NCI-H774 (cell line): Measurements from ENCODE around the gene ADAMTS2.

Source experiments
- DNase-seq: peaks from one replicate; lab custom pipeline; 2025; lab: John Stamatoyannopoulos, UW

ADAMTS2 gene

DNA sequence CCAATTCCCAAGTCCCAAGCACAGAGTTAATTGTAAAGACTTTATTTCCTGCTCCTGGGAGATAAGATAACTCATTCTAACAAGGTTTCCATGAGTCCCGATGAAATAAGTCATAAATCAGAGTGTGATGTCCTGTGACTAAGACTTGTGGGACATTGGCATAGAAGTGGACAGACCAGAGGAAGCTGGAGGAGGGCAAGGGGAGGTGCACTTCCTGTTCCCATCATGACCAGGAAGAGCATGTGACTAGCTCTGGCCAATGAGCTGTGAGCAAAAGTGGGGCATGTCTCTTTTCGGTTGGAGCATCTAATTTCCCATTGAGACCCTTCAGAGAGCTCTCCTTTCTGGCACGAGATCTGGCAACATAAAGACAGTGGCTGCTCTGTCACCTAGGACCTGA, 184.7 kb downstream of the ADAMTS2 start:
- no peak for DNase-seq

DNA sequence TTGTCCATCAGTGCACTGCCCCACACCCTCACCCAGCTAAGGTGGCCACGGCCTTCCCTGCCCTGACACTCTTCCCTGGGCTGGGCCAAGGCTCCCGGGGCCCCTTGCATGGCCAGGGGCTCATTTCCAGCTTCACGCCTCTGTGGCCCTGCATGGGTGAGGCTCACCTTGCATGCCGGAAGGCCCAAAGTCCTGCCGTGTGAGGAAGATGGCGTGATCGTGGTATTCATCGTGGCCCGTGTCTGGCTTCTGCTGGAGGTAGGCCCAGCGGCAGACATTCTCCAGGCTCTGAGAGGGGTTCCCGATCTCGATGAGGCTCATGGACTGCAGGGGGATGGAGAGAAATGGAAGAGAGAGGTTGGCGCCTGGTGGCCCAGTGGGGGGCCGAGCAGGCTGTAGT, 186.7 kb downstream of the ADAMTS2 start:
- DNase-seq, result no peak

DNA sequence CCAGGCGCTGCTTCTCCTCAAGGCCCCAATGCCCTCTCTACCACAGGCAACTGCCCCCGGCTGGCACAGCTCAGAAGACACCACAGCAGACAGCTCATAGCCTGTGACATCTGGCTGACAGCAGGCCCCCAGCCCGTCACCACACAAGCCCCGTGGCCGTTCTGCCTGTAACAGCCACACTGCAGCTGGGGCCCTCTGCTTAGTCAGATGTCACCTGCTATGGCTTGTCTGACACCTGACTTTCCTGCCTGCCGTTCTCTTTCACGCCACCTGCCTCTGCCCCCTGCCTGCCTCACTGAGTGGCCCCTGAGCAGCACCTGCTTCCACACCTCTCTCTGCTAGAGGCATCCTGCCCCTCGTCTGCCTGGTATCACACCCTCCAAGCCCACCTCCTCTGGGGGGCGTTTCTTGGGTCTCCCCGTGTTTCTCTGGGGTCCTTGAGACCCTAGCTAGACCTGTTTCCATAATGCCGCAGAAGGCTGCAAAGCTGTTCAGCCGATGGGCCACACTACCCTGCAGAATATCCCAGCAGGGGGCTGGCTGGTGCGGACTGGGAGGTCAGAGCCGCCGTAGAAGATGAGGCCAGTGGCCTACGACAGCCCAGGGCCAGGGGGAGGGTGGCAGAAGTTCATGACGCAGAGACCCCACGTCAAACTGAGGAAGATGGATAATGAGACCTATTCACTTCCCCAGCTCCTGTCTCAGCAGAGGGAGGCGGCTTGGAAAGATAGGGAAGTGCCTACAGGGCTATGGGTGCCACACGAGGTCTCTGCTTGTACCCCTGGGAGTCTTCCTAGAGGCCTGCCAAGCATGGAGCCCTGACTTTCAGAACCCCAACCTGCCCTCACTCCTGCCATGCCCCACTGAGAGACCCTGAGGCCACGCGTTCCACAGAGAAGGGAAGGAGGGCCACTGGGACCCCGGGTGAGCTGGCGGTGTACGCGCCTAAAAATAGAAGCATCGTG, 190.0 kb downstream of the ADAMTS2 start:
- DNase-seq, result peak; percentile 11

DNA sequence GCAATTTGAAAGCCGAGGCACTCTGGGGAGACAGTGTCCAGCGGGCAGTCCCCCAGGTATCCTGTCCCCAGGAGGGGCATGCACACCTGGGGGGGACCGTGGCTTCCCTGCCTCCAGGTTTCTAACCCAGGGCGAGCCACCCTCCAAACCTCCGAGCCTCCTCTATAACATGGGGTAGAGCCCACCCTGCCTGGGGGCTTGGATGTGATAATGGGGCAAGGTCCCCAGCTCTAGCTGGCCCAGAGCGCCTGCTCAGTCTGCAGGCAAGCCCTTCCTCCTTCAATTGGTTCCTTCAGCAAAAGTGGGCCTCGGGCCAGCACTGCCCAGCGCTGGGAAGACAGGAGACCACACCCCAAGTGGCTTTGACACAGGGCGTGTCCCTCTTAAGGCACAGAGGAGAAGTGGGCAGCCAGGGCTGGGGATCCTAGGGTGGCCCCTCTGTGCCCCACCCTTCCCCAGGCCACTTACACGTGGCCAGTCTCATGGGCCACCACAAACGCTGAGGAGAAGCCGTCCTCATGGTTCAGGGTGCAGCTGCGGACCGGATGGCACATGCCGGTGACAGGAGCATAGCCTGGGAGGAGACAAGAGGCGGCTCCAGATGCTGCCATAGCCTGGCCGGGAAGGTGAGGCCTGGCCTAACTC, 190.8 kb downstream of the ADAMTS2 start:
- no peak for DNase-seq

DNA sequence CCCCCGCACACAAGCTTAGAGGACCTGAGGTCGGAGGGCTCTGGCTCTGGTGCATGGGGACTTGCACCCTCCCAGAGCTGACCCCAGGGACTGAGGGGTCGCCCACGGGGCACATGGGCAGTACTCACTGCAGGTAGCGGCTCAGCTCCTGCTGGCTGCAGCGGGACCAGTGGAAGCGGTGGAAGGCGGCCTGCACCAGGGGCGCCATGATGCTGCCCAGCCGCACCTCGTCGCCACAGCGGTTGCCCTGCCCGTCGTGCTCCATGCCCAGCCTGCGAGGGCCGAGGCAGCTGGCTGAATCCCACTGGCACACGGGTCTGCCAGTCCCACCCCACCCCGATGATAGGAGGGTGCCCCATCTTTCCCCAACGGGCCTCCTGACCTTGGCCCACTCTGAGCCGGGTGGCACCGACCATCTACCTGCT, 191.3 kb downstream of the ADAMTS2 start:
- DNase-seq, result no peak

DNA sequence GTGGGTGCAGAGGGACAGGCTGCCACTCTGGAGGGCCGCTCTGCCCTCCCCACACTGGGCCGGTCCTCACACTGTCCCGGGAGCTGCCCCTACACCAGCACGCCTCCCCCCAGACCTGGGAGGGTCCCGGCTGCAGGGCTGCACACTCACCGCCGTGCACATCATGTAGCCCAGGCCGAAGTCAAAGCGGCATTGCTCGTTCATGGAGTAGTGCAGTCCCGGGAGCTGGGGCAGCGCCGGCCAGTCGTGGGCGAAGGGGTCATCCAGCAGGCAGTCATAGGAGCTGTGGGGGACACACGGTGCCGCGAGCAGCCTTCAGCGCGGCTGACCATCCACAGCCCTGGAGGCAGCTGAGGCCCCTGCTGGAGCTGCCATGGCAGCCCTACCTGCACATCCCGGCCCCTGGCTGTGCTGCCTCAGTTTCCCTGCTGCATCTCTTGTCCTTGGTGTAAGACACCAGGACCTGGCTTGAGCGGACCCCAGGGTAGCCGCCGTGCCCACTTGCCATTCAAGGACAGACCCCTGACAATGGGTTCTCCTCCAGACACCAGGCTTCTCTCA, 191.8 kb downstream of the ADAMTS2 start:
- DNase-seq, result no peak

DNA sequence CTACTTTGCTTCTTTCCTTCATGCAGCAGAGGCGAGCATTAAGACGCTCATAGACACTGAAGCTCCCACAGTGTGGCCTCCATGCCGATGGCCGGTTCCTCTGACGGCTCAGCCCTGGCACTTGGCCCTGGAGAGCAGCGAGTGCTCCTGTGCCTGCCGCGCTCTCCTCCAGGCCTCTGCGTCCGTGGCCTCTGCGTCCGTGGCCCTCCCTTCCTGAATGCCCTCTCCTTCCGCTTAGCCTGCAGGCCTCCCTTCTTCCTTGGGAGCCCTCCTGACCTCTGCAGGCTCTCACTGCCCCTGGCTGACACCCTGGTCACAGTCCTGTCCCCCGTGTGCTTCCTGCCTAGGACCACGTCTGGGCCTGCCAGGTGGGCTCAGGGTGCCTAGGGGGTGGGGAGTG, 192.3 kb downstream of the ADAMTS2 start:
- DNase-seq, result no peak

DNA sequence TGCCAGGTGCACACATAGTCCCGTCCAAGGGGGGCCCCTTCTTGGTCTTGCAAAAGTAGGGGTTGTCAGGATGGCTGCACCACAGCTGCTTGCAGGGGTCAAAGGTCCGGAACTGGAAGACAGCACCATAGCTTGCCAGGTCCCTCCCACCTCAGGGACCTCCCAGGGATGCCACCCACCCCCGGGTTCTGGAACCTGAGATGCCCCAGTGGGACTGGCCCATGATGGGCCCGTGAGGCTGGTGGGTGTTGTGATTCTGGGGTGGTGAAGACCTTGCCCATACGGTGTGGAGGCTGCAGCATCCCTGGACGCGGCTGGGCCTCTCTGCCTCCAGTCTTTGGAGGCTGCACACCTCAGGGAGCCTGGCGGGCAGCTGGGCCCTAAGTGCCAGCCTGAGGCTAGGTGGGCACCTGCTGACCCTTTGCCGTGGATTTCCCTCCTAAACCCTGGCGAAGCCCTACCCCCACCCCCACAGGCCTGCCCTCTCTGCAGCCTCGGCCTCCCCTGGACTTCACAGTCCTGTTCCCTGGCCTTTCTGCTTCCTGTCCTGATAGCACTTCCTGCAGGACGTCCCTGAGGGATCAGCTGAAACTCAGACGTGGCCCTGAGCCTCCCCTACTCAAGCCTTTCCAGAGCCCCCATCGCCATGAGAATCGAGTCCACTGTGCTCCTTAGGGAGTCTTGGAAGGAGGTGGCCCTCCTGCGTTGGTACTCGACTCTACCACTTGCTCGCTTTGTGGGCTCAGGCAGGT, 192.9 kb downstream of the ADAMTS2 start:
- DNase-seq, result no peak

DNA sequence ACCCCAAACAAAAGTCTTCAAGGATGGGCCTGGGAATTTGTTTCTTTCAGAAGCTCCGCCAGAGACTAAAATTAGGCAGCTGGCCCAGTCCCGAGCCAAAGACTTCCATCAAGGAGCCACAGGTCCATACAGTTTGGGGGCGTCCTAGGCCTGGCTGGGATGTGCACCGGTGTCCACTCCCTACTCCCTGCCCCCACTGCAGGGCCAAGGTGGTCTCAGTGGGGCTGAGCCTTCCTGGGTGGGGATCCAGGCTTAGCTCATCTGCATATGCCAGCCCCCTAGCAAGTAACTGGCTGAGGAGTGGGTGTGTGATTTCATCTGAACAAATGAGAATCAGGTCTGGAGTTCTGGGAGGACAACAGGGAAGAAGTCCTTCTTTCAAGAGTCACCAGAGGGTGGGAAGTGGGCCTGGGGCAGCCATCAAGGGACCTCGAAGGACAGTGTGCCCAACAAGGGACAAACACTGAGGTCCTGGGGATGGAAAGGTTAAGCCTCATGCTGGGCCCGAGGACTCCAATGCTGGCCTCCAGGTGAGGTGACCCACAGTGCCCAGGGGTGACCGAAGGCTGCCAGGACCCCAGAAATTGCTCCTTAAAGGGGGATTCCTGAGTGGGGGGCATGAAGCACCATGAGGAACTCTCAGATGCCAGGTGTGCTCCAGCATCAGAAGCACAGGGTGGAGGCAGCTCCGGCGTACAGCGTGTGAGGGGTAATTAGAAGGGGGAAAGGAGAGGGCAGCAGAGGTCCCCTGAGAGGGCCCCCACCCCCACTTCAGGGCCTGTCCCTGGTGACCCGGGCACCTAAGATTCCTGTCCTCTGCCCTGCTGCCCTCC, 193.8 kb downstream of the ADAMTS2 start:
- DNase-seq, result no peak

DNA sequence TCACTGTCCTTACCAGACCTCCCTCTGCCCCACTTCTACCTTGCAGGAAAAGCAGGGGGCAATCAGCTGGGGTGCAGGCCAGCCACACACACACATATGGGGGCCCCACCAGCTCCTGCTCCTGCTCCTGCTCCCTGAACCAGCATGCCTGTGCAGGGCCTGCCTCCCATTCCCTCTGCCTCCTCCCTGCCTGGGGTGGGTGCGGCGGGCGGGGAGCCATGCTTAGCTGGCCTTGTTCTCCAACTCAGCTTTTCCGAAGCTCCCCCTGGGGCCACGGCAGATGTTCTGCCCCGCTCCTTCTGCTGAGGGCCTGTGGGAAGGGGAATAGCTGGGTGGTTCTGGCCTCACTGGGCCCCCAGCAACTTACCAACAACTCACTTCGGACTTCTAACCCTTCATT, 195.2 kb downstream of the ADAMTS2 start:
- no peak for DNase-seq

DNA sequence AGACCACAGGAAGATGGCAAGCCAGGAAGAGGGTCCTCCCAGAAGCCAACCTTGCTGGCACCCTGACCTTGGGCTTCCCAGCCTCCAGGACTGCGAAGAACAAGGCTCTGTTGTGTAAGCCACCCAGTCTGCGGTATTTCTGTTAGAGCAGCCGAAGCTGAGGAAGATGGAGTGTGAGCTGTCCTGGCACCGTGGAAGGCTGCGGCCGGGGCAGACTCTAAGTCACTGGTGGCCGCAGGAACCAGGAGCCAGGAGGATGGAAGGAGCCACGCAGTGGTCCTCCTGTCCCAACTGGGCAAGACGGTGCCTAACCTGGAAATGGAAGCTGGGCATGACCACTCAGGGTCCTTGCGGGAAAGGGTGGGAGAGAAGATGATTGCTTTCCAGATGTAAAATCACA, 196.0 kb downstream of the ADAMTS2 start:
- DNase-seq, result no peak

DNA sequence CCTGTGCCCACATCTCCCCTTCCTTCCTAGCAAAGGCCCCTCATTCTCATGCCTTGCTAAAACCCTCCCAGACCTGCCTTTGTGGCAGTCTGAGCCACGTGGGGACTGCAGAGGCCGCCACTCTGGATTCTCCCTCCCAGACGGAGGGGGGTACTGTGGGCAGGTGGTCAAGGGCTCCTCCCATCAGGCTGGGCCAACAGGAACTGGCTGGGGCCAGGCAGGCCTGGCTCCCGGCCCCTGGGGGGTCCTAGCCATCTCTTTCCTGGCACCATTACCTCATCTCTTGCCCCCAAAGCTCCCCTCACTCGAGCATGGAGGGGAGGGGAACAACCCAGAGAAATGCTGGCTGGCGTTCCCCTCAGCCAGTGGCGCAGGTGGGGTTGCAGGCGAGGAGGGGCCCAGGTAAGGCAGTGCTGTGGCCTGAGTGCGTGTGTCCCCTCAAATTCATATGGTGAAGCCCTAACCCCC, 196.5 kb downstream of the ADAMTS2 start:
- DNase-seq, result no peak

DNA sequence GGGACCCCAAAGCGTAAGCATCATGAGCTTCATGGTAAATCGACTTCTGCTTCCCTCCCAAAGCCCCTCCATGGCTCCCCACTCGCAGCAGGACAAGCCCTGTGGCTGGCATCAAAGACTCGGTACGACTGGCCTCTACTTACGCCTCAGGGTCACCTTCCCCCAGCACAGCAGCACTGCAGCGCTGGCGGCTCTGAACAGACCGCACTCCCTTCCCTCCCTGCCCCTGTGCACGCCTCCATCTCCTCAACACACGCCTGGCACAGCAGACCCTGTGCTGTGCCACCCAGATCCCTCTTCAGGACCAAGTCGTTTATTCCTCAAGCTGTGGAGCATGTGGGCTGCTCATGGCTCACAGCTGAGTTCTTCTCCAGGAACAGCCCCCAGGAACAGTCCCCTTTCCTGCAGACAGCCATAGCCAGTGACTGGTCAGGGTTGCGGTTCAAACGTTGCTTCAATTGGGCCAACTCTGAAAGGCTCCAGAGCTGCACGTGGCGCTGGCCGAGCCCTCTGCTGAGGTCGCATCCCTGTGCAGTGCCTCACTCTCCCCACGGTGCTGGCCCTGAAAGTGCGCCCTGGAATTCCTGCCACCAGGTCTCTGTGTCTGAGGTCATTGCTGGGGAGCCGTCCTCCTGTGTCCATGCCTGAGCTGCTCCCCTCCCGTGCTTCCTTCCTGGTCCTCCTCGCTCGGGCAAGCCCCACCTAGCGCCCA, 197.1 kb downstream of the ADAMTS2 start:
- no peak for DNase-seq

DNA sequence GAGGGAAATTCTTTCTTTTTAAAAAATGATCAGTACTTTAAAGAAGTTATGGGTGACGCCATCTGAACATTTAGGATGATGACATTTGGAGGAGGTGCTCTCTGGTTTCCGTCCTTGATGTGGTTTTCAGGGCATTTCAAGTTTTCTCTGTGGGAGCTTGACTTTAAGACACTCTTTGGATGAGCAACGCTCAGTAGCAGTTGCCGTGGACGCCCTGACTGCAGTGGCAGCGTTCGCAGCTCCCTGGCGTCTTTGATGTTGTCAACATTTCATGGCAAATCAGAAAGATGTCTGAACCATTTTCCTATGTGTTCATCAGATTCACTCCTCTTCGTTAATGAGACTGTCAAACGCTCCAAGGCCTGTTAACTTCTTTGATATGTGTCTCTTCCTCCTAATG, 199.0 kb downstream of the ADAMTS2 start:
- no peak for DNase-seq

DNA sequence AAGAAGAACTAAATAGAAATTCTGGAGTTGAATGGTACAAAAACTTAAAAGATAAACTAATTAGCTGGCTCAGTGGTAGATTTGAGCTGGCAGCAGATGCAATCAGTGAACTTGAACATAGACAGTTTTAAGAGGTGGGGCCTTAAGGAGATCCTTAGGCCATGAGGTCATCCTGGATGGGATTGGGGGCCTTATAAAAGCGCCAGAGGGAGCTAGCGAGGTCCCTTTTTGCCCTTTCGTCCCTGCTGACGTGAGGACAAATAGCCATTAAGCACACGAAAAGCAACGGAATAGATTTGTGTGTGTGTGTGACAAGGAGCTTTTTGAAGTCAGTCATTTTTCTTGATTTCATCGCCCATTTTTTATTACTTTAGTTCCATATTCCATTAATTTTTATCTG, 201.8 kb downstream of the ADAMTS2 start:
- DNase-seq, result no peak

DNA sequence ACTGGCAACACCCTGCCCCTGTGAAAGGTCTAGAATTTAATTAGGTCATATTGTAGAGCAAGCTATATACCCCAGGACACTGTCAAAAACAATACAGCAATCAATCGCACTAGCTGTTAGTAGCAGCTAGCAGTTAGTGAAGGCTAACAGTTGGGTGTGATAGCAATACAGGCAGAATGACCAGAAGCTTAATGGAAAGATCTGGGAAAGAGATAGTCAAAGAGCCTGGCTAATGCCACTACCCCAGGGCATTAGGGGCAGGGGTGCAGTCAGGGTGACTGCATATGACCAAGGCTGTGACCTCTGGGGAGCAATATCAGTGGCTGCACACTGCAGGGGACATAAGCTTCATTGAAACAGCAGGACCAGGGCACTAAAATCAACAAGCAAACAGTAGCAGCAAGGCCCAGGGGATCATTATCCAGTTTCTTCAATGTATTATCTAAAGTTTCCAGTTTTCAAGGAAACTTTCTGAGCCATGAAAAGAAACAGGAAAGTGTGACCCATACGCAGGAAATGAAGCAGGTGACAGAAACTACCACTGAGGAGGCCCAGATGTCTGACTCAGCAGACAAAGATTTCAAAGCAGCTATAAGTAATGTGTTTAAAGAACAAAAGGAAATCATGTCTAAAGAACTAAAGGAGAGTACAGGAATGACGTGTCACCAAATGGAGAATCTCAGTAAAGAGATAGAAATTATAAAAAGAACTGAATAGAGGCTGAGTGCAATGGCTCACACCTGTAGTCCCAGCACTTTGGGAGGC, 202.6 kb downstream of the ADAMTS2 start:
- DNase-seq, result no peak

DNA sequence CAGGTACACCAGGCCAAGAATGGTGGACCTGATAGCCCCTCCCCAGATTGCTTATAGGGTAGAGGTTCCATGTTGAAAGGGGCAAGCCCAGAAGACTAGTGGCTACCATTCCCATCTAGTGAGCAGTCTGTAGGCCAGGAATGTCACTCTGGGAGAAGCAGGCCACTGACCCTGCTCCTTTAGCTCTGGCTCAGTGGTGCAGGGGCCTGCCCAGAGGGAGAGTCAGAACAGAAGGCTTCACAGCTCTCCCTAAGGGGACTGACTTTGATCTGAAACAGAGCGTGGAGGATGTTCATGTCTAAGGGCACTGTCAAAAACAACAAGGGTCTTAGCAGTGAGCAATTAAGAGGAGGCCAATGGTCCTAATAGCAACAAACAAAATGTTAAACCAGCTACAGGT, 203.4 kb downstream of the ADAMTS2 start:
- DNase-seq, result no peak

DNA sequence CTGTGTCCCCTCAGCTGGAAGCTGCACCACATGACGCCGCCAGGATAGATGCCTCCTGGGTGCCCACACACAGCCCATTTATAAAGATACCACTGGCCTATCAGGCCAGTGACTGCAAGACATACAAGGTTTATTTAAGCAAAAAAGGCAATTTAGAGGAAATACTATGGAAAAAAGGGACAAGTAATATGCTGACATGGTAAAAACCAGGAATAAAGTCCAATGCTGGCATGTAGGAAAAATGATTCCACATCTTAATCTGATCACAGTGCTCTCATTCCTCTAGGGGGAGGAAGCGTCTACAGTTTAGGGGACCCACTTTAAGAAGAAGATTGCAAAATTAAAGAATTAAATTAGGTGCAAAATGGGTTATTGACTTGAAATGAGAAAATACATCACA, 205.0 kb downstream of the ADAMTS2 start:
- no peak for DNase-seq

DNA sequence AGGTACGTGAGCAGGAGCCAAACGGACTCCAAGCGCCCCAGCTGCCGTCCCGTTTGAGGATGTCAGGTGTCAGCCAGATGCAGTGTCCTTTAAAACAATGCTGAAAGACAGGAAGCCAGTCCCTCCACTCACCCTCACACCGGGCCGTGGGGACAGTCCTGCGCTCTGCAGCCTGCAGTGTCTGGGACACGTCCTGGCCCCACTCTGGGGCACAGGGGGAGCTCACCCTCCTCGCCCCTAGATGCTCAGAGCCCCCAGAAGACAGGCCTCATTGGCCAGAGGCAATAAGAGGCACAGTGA, 205.4 kb downstream of the ADAMTS2 start:
- DNase-seq, result no peak
